ENCODE results near the gene NSUN7. TPM values are rescaled to one million over a fixed set of nuclear protein-coding genes. Genes with fewer than 3 reads are reported as not detected.

The NSUN7 gene
- total and polyA plus RNA-seq, 9 of the 15 experiments (the other 6 are each of a cell fraction or from before 2014, with no cell fraction given): not detected

DNA sequence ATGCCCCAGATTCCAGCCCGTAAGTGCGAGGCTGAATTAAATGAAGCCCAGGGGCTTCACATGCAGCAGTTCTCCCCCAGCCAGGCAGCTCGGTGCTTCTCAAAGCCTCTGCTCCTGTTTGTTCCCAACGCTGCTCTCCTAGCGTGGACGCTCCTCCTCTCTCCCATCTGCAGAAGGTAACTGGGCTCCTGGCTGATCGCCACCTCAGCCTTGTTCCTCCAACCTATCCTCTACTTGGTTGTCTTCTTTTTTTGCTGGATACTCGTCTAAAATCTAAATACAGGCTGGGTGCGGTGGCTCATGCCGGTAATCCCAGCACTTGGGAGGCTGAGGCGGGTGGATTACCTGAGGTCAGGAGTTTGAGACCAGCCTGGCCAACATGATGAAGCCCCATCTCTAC lies 70.3 kb downstream of the NSUN7 start (continued):
- TF ChIP-seq, protein P1, sequence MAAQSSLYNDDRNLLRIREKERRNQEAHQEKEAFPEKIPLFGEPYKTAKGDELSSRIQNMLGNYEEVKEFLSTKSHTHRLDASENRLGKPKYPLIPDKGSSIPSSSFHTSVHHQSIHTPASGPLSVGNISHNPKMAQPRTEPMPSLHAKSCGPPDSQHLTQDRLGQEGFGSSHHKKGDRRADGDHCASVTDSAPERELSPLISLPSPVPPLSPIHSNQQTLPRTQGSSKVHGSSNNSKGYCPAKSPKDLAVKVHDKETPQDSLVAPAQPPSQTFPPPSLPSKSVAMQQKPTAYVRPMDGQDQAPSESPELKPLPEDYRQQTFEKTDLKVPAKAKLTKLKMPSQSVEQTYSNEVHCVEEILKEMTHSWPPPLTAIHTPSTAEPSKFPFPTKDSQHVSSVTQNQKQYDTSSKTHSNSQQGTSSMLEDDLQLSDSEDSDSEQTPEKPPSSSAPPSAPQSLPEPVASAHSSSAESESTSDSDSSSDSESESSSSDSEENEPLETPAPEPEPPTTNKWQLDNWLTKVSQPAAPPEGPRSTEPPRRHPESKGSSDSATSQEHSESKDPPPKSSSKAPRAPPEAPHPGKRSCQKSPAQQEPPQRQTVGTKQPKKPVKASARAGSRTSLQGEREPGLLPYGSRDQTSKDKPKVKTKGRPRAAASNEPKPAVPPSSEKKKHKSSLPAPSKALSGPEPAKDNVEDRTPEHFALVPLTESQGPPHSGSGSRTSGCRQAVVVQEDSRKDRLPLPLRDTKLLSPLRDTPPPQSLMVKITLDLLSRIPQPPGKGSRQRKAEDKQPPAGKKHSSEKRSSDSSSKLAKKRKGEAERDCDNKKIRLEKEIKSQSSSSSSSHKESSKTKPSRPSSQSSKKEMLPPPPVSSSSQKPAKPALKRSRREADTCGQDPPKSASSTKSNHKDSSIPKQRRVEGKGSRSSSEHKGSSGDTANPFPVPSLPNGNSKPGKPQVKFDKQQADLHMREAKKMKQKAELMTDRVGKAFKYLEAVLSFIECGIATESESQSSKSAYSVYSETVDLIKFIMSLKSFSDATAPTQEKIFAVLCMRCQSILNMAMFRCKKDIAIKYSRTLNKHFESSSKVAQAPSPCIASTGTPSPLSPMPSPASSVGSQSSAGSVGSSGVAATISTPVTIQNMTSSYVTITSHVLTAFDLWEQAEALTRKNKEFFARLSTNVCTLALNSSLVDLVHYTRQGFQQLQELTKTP (IDR thresholded peaks at IDR 0.05; ENCODE audit: low read depth in 1 of 2, partially characterized antibody in 2 of 2): no peak
- TF ChIP-seq NCOA6 (IDR thresholded peaks at IDR 0.05): no peak
- no peak for TF ChIP-seq MAFG (tag; conservative IDR thresholded peaks at IDR 0.05)
- TF ChIP-seq, protein P2, sequence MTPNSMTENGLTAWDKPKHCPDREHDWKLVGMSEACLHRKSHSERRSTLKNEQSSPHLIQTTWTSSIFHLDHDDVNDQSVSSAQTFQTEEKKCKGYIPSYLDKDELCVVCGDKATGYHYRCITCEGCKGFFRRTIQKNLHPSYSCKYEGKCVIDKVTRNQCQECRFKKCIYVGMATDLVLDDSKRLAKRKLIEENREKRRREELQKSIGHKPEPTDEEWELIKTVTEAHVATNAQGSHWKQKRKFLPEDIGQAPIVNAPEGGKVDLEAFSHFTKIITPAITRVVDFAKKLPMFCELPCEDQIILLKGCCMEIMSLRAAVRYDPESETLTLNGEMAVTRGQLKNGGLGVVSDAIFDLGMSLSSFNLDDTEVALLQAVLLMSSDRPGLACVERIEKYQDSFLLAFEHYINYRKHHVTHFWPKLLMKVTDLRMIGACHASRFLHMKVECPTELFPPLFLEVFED (CRISPR knock-in tag; conservative IDR thresholded peaks at IDR 0.05): no peak
- no peak for TF ChIP-seq ZFX (CRISPR knock-in tag; IDR thresholded peaks at IDR 0.05)

All from K562 (cell line).